ENCODE results near the gene FLOT1.
A peak's percentile ranks its signal among the peaks of the same experiment; 100 is the strongest.

DNA sequence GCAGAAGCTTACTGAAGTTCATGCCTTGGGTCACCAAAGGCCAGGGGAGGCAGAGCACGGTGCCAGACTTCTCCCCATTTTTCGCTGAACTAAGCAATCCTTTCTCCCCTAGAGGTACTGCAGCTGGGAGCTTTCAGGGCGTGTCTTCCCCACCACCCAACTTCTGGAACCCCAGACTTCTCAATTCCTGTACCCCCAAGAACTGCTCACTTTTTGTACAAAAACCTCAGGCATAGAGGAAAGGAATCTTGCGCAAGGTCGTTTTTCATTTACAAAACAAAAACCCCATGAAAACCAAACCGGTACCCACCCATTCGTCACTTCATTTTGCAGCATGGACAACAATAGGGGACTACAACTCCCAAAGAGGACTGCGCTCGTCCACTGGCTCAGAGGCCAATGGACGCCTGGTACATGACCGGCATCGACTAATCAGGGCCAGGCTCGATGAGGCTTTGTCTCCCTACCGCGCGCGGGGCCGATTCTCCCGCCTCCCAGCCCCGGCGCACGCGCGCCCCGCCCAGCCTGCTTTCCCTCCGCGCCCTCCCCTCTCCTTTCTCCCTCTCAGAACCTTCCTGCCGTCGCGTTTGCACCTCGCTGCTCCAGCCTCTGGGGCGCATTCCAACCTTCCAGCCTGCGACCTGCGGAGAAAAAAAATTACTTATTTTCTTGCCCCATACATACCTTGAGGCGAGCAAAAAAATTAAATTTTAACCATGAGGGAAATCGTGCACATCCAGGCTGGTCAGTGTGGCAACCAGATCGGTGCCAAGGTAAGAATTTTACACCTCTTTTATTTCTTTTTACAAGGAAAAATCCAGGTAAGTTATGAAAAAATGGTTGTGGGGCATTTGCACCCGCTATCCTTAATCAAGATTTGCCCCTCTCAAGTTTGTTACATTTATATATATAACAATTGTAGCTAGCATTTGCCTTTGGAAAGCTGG, 22.4 kb downstream of the FLOT1 start, which contains the start of gene TUBB:
- TF ChIP-seq SMC3 (IDR thresholded peaks at IDR 0.05; ENCODE audit: low read depth, low read length) (no peak), MAFK (IDR thresholded peaks at IDR 0.05; ENCODE audit: low read depth, low read length) (peak; percentile 84), POLR2A (IDR thresholded peaks at IDR 0.05; ENCODE audit: low read depth, low read length) (peak; percentile 95), CEBPB (IDR thresholded peaks at IDR 0.05; ENCODE audit: low read depth, low read length) (peak; percentile 66), BHLHE40 (IDR thresholded peaks at IDR 0.05; ENCODE audit: low read depth, low read length) (peak; percentile 32; the same call in 1 of the 2 replicates), RAD21 (IDR thresholded peaks at IDR 0.05; ENCODE audit: low read length) (no peak), RCOR1 (IDR thresholded peaks at IDR 0.05; ENCODE audit: insufficient replicate concordance, low read length) (no peak), RFX5 (IDR thresholded peaks at IDR 0.05; ENCODE audit: low read depth, low read length) (no peak; the same call in 1 of the 2 replicates), NFE2L2 (IDR thresholded peaks at IDR 0.05; ENCODE audit: low read depth, low read length) (no peak), MAZ (IDR thresholded peaks at IDR 0.05; ENCODE audit: borderline replicate concordance, low read depth, low read length) (peak; percentile 91)
- TF ChIP-seq, protein P1, sequence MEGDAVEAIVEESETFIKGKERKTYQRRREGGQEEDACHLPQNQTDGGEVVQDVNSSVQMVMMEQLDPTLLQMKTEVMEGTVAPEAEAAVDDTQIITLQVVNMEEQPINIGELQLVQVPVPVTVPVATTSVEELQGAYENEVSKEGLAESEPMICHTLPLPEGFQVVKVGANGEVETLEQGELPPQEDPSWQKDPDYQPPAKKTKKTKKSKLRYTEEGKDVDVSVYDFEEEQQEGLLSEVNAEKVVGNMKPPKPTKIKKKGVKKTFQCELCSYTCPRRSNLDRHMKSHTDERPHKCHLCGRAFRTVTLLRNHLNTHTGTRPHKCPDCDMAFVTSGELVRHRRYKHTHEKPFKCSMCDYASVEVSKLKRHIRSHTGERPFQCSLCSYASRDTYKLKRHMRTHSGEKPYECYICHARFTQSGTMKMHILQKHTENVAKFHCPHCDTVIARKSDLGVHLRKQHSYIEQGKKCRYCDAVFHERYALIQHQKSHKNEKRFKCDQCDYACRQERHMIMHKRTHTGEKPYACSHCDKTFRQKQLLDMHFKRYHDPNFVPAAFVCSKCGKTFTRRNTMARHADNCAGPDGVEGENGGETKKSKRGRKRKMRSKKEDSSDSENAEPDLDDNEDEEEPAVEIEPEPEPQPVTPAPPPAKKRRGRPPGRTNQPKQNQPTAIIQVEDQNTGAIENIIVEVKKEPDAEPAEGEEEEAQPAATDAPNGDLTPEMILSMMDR (conservative IDR thresholded peaks at IDR 0.05; ENCODE audit: low read depth, low read length): no peak
- TF ChIP-seq, protein P2, sequence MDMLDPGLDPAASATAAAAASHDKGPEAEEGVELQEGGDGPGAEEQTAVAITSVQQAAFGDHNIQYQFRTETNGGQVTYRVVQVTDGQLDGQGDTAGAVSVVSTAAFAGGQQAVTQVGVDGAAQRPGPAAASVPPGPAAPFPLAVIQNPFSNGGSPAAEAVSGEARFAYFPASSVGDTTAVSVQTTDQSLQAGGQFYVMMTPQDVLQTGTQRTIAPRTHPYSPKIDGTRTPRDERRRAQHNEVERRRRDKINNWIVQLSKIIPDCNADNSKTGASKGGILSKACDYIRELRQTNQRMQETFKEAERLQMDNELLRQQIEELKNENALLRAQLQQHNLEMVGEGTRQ (IDR thresholded peaks at IDR 0.05; ENCODE audit: low read depth, low read length): peak; percentile 77
- TF ChIP-seq, protein P3, sequence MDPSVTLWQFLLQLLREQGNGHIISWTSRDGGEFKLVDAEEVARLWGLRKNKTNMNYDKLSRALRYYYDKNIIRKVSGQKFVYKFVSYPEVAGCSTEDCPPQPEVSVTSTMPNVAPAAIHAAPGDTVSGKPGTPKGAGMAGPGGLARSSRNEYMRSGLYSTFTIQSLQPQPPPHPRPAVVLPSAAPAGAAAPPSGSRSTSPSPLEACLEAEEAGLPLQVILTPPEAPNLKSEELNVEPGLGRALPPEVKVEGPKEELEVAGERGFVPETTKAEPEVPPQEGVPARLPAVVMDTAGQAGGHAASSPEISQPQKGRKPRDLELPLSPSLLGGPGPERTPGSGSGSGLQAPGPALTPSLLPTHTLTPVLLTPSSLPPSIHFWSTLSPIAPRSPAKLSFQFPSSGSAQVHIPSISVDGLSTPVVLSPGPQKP (IDR thresholded peaks at IDR 0.05; ENCODE audit: borderline replicate concordance, low read depth, low read length): no peak
